A549 (cell line): ENCODE measurements around the gene NTN5. TPM values are rescaled to one million over a fixed set of nuclear protein-coding genes. Genes with fewer than 3 reads are reported as not detected.

ENCODE experiments used
- ATAC-seq, 2 experiments: fragments of 200-7000 bp in 1 of 2; fragments of >200 bp in 1 of 2; cut with Nextera tagmentation in 1 of 2; cut with Tn5 transposase in 1 of 2; 3 replicates each; pipeline versions ENCODE4 v1.8.0 to v1.9.1; 2018 to 2020; ENCODE audit warnings: mild to moderate bottlenecking in 1 of 2, moderate library complexity in 1 of 2
- CTCF ChIA-PET: fragments of 300-600 bp; sonication (Branson Sonifier 250); formaldehyde crosslinking; extraction: SDS; loops from one replicate; lab custom pipeline; 2021; ENCODE audit warnings: antibody characterized with exemption, inconsistent platforms; lab: Yijun Ruan, JAX
- POLR2A ChIA-PET: fragments of 350-600 bp; formaldehyde crosslinking; extraction: SDS; loops from one replicate; lab custom pipeline; 2021; ENCODE audit warnings: antibody characterized with exemption, inconsistent platforms; lab: Yijun Ruan, JAX
- DNase-seq, 2 experiments: peaks; one replicate each; pipeline versions ENCODE4 v3.0.0 to v3.0.0-alpha.2; 2011 to 2016; ENCODE audit warnings: low read depth in 1 of 2, low spot score in 1 of 2
- FAIRE-seq: peaks from 2 replicates; lab custom pipeline; 2011; peaks lifted over from hg19 to GRCh38; lab: Jason Lieb, UNC
- H3K27ac ChIP-seq, 2 experiments: fragments of >200 bp; sonication (Bioruptor Twin); formaldehyde crosslinking; 3 replicates each; pipeline ENCODE4 v1.5.1; 2016 to 2017
- H3K4me1 ChIP-seq: fragments of >200 bp; sonication (Bioruptor Twin); formaldehyde crosslinking; 3 replicates; pipeline ENCODE4 v1.6.1; 2016
- H3K4me2 ChIP-seq: fragments of >200 bp; sonication (Bioruptor Twin); formaldehyde crosslinking; 3 replicates; pipeline ENCODE4 v1.6.1; 2016
- H3K4me3 ChIP-seq: fragments of >200 bp; sonication (Bioruptor Twin); formaldehyde crosslinking; 3 replicates; pipeline ENCODE4 v1.5.1; 2016
- H3K9me3 ChIP-seq: fragments of >200 bp; sonication (Bioruptor Twin); formaldehyde crosslinking; 3 replicates; pipeline ENCODE4 v1.6.1; 2016
- ATOH8 ChIP-seq: fragments of 250-450 bp; sonication (Bioruptor Pico); IDR thresholded peaks from 2 replicates; pipeline ENCODE4 v1.5.0; 2020; ENCODE audit warnings: low read depth, mild to moderate bottlenecking, moderate library complexity
- CHD4 ChIP-seq: fragments of 200-600 bp; sonication (generic); IDR thresholded peaks from 2 replicates; pipeline ENCODE4 v1.6.1; 2016; ENCODE audit warnings: antibody characterized with exemption, mild to moderate bottlenecking, borderline replicate concordance
- ESRRA ChIP-seq: fragments of 150-350 bp; IDR thresholded peaks from 2 replicates; pipeline ENCODE4 v1.6.1; 2014; ENCODE audit warnings: mild to moderate bottlenecking, low read length, borderline replicate concordance
- FOSB ChIP-seq: fragments of 250-450 bp; sonication (Bioruptor Pico); IDR thresholded peaks from 2 replicates; pipeline ENCODE4 v1.5.0; 2020; ENCODE audit warnings: mild to moderate bottlenecking, moderate library complexity
- FOSL2 ChIP-seq, 2 experiments: fragments of 450-650 bp in 1 of 2; fragments of >200 bp in 1 of 2; sonication (Bioruptor Twin) in 1 of 2; formaldehyde crosslinking; IDR thresholded peaks; 2 replicates each; pipeline versions ENCODE4 v1.5.0 to v1.6.1; 2016 to 2020; ENCODE audit warnings: mild to moderate bottlenecking in 1 of 2, moderate library complexity in 1 of 2
- FOXS1 ChIP-seq: fragments of 250-450 bp; sonication (Bioruptor Pico); IDR thresholded peaks from 2 replicates; pipeline ENCODE4 v1.5.0; 2020; ENCODE audit warnings: mild to moderate bottlenecking, moderate library complexity
- GATA3 ChIP-seq: IDR thresholded peaks from 2 replicates; pipeline ENCODE4 v1.6.1; 2012; ENCODE audit warnings: borderline replicate concordance
- HDAC2 ChIP-seq: fragments of 200-600 bp; sonication (generic); IDR thresholded peaks from 2 replicates; pipeline ENCODE4 v1.6.1; 2016
- HMGXB4 ChIP-seq: fragments of 250-450 bp; sonication (Bioruptor Pico); IDR thresholded peaks from 2 replicates; pipeline ENCODE4 v1.5.0; 2021; ENCODE audit warnings: mild to moderate bottlenecking, moderate library complexity, borderline replicate concordance
- HOXA7 ChIP-seq: fragments of 250-450 bp; sonication (Bioruptor Pico); IDR thresholded peaks from 2 replicates; pipeline ENCODE4 v1.5.0; 2020; ENCODE audit warnings: mild to moderate bottlenecking, moderate library complexity
- HOXB13 ChIP-seq: fragments of 250-450 bp; sonication (Bioruptor Pico); IDR thresholded peaks from 2 replicates; pipeline ENCODE4 v1.5.0; 2020; ENCODE audit warnings: low read depth, mild to moderate bottlenecking, moderate library complexity
- HOXB5 ChIP-seq: fragments of 250-450 bp; sonication (Bioruptor Pico); IDR thresholded peaks from 2 replicates; pipeline ENCODE4 v1.5.0; 2020; ENCODE audit warnings: mild to moderate bottlenecking, moderate library complexity
- JUN ChIP-seq, 2 experiments: fragments of >200 bp; sonication (Bioruptor Twin); formaldehyde crosslinking; IDR thresholded peaks; 2 replicates in 1 of 2; 3 replicates in 1 of 2; pipeline ENCODE4 v1.6.1; 2016 to 2017
- KDM1A ChIP-seq: fragments of 200-600 bp; sonication (generic); IDR thresholded peaks from 2 replicates; pipeline ENCODE4 v1.6.1; 2016; ENCODE audit warnings: low read depth, mild to moderate bottlenecking
- KDM5A ChIP-seq: fragments of 200-600 bp; sonication (generic); IDR thresholded peaks from 2 replicates; pipeline ENCODE4 v1.6.1; 2016; ENCODE audit warnings: antibody characterized with exemption, mild to moderate bottlenecking
- MAFK ChIP-seq: fragments of 450-650 bp; IDR thresholded peaks from 2 replicates; pipeline ENCODE4 v1.6.1; 2014; ENCODE audit not compliant: partially characterized antibody
- MAZ ChIP-seq: fragments of 150-350 bp; IDR thresholded peaks from 2 replicates; pipeline ENCODE4 v1.6.1; 2014; ENCODE audit warnings: antibody characterized with exemption, low read depth, low read length, borderline replicate concordance
- MYC ChIP-seq: IDR thresholded peaks from 2 replicates; pipeline ENCODE4 v1.6.1; 2012; ENCODE audit warnings: mild to moderate bottlenecking, inconsistent platforms, low read length, improper control_type of control experiment, borderline replicate concordance
- NPAS2 ChIP-seq: fragments of 250-450 bp; sonication (Bioruptor Pico); IDR thresholded peaks from 2 replicates; pipeline ENCODE4 v1.8.0; 2022; ENCODE audit warnings: mild to moderate bottlenecking, moderate library complexity, borderline replicate concordance
- PHF8 ChIP-seq: fragments of 200-600 bp; sonication (generic); IDR thresholded peaks from 2 replicates; pipeline ENCODE4 v1.6.1; 2016; ENCODE audit warnings: low read depth, mild to moderate bottlenecking, antibody characterized with exemption, moderate library complexity, borderline replicate concordance
- RARB ChIP-seq: fragments of 250-450 bp; sonication (Bioruptor Pico); IDR thresholded peaks from 2 replicates; pipeline ENCODE4 v1.8.0; 2021; ENCODE audit warnings: mild to moderate bottlenecking, moderate library complexity
- REST ChIP-seq: fragments of 200-600 bp; sonication (generic); IDR thresholded peaks from 2 replicates; pipeline ENCODE4 v1.6.1; 2016; ENCODE audit warnings: antibody characterized with exemption, mild to moderate bottlenecking, moderate library complexity
- TP53 ChIP-seq: fragments of 250-450 bp; sonication (Bioruptor Pico); IDR thresholded peaks from 2 replicates; pipeline ENCODE4 v1.5.0; 2021; ENCODE audit warnings: mild to moderate bottlenecking, moderate library complexity
- ZSCAN20 ChIP-seq: fragments of 250-450 bp; sonication (Bioruptor Pico); IDR thresholded peaks from 2 replicates; pipeline ENCODE4 v1.8.0; 2022; ENCODE audit warnings: mild to moderate bottlenecking, moderate library complexity
- WGBS: methylation state at CpG from one replicate; pipeline ENCODE4 v1.1.6; 2017; ENCODE audit errors: missing lambda C conversion rate; 5-methylcytosine and 5-hydroxymethylcytosine counted together
- polyA plus RNA-seq, 4 experiments: library from polyadenylated mRNA; depleted of rRNA in 3 of 4; stranded (reverse); fragments of >200 nt; fragmentation: RNase III in 1 of 4; extraction: RNeasy Plus Mini Kit Qiagen cat#74134 plus additional on column Dnase treatment in 1 of 4; gene quantifications; 2 replicates in 3 of 4; 3 replicates in 1 of 4; pipeline ENCODE4 v1.2.3, GENCODE V29; 2011 to 2017

NTN5 gene
- polyA plus RNA-seq, 2 of the 4 experiments (the other 2 are of a cell fraction): 0.18 to 0.22 TPM

GRCh38 chr19:48619692-48620585, 52.9 kb downstream of the NTN5 start:
- peak in 1 of 2 experiments; percentile 2; a peak in 2 of 6 replicates for ATAC-seq
- Histone ChIP-seq H3K9me3 (no peaks in the 10 kb centered on the region), H3K27ac (peak overlapping the region; percentile 89 to 90), H3K4me2 (peak overlapping the region; percentile 78), H3K4me3 (peak overlapping the region; percentile 68), H3K4me1 (peaks cover 48% of the 10 kb centered on the region)
- CTCF ChIA-PET: interaction anchor here (0.6 to 5.4 kb wide), 7 partner anchors 8 to 349 kb away, joined by 3 to 55 read pairs (median 3); partner anchors contain the start of genes CA11 and SPACA4
- no peak for DNase-seq
- FAIRE-seq: no peak
- POLR2A ChIA-PET: interaction anchor here (0.6 to 3.6 kb wide), 30 partner anchors 8 to 357 kb away, joined by 3 to 70 read pairs (median 6); partner anchors contain the start of genes CA11, DBP, IZUMO1 and KDELR1
- WGBS: 36% methylated on average over 6 of the region's 6 CpGs
- no peak for TF ChIP-seq MYC
- TF ChIP-seq FOSL2 (IDR thresholded peaks at IDR 0.05): no peak
- TF ChIP-seq FOSL2 (CRISPR knock-in tag; IDR thresholded peaks at IDR 0.05): no peak; the same call in 1 of the 2 replicates
- peak; percentile 97 for TF ChIP-seq HDAC2
- peak; percentile 68; the same call in 1 of the 2 replicates for TF ChIP-seq ATOH8 (CRISPR knock-in tag)
- no peak for TF ChIP-seq REST
- 0 out of 2 replicates have a peak, but pooled peaks have one; percentile 32 for TF ChIP-seq HOXA7 (CRISPR knock-in tag)
- TF ChIP-seq ESRRA: no peak
- peak; percentile 71; the same call in 1 of the 2 replicates for TF ChIP-seq PHF8
- peak; percentile 22; the same call in 1 of the 2 replicates for TF ChIP-seq FOSB (CRISPR knock-in tag)
- no peak for TF ChIP-seq NPAS2 (CRISPR knock-in tag)
- peak; percentile 20; the same call in 1 of the 2 replicates for TF ChIP-seq RARB (CRISPR knock-in tag)
- no peak for TF ChIP-seq FOXS1 (CRISPR knock-in tag)
- 0 out of 2 replicates have a peak, but pooled peaks have one; percentile 23 for TF ChIP-seq HOXB13 (CRISPR knock-in tag)
- 0 out of 2 replicates have a peak, but pooled peaks have one; percentile 14 for TF ChIP-seq KDM5A
- TF ChIP-seq MAZ: no peak; the same call in 1 of the 2 replicates
- peak; percentile 75 for TF ChIP-seq MAFK
- TF ChIP-seq KDM1A: peak; percentile 98
- TF ChIP-seq JUN (IDR thresholded peaks at IDR 0.05): no peak
- TF ChIP-seq GATA3: no peak
- no peak for TF ChIP-seq HMGXB4 (CRISPR knock-in tag)
- TF ChIP-seq CHD4: peak; percentile 99
- 0 out of 2 replicates have a peak, but pooled peaks have one; percentile 84 for TF ChIP-seq TP53
- TF ChIP-seq HOXB5 (CRISPR knock-in tag): no peak
- TF ChIP-seq ZSCAN20 (CRISPR knock-in tag): 0 out of 2 replicates have a peak, but pooled peaks have one; percentile 35
